Heart right ventricle (tissue), 16 donors: ENCODE data around the gene GRIK3. TPM values are rescaled to one million over a fixed set of nuclear protein-coding genes. Genes with fewer than 3 reads are reported as not detected.

Experiments used
- ATAC-seq, 8 donors: fragments of 200-7000 bp; cut with Tn5 transposase; one replicate each; pipeline ENCODE4 v1.9.1; 2020; ENCODE audit warnings: mild to moderate bottlenecking in 8 of 8, moderate library complexity in 8 of 8, moderate number of reproducible peaks in 1 of 8
- DNase-seq, 2 donors: peaks; one replicate each; pipeline ENCODE4 v3.0.0-alpha.2; 2020
- H3K27ac ChIP-seq, 10 donors: fragments of 200-600 bp; sonication (generic) in 2 of 10; one replicate each; pipeline versions ENCODE4 v1.5.0 to v1.8.0; 2020 to 2022; ENCODE audit warnings: mild to moderate bottlenecking in 3 of 10
- H3K27me3 ChIP-seq, 7 donors: fragments of 200-600 bp; one replicate each; pipeline ENCODE4 v1.8.0; 2021 to 2022; ENCODE audit warnings: mild to moderate bottlenecking in 2 of 7
- H3K36me3 ChIP-seq, 9 donors: fragments of 200-600 bp; sonication (generic) in 1 of 9; one replicate each; pipeline versions ENCODE4 v1.5.0 to v1.8.0; 2020 to 2022; ENCODE audit warnings: mild to moderate bottlenecking in 2 of 9
- H3K4me1 ChIP-seq, 9 donors: fragments of 200-600 bp; sonication (generic) in 1 of 9; one replicate each; pipeline versions ENCODE4 v1.5.0 to v1.8.0; 2020 to 2022; ENCODE audit warnings: mild to moderate bottlenecking in 4 of 9
- H3K4me3 ChIP-seq, 10 donors: fragments of 200-600 bp; sonication (generic) in 2 of 10; one replicate each; pipeline versions ENCODE4 v1.5.0 to v1.8.0; 2020 to 2022; ENCODE audit warnings: mild to moderate bottlenecking in 7 of 10, moderate library complexity in 2 of 10
- H3K9me3 ChIP-seq, 11 donors: fragments of 200-600 bp in 10 of 11; sonication (generic) in 2 of 11; one replicate each; pipeline versions ENCODE4 v1.5.0 to v1.8.0; 2013 to 2022; ENCODE audit warnings: mild to moderate bottlenecking in 2 of 11, control low read depth in 1 of 11, moderate library complexity in 1 of 11
- CTCF ChIP-seq, 9 donors: fragments of 200-600 bp; sonication (generic) in 2 of 9; IDR thresholded peaks; one replicate each; pipeline versions ENCODE4 v1.5.0 to v1.8.0; 2021 to 2022; ENCODE audit warnings: antibody characterized with exemption in 9 of 9, mild to moderate bottlenecking in 5 of 9, moderate library complexity in 1 of 9
- WGBS, 2 donors: extraction: QIAGEN DNeasy Blood & Tissue Kit; methylation state at CpG; one replicate each; pipeline ENCODE4 v1.1.7; 2013; ENCODE audit warnings: inconsistent platforms in 1 of 2; 5-methylcytosine and 5-hydroxymethylcytosine counted together
- intact Hi-C, 10 donors: fragments of 100-400 bp; cut with DNase I; formaldehyde crosslinking; loops; one replicate each; pipeline versions ENCODE4 v1.11.1 to v1.14.2; 2022
- polyA plus RNA-seq, 2 donors: library from polyadenylated mRNA; stranded (reverse); fragments of 200-250 nt; gene quantifications; one replicate each; pipeline ENCODE4 v1.2.3, GENCODE V29; 2013
- total RNA-seq, 10 donors: library from RNA; stranded (reverse); fragmentation: NEBNext Ultra II Directional in 3 of 10; extraction: Animal tissue kit (Norgen Biotek cat#: 25700) in 3 of 10; gene quantifications; one replicate each; pipeline versions ENCODE4 v1.2.1 to v1.2.4, GENCODE V29; 2021 to 2023
- donor health status: Arrhythmogenic right ventricular cardiomyopathy.
- donor health status: ischemic (EF 13 %, LVEDD 7.1; RV severe dilation, severe dysfunction).
- donor health status: healthy with polysubstance abuse.
- donor health status: DM: no; HTN: yes; CAD: no.
- donor health status: DM: no; HTN: no; CAD: no.
- donor health status: ischemic (EF 25% LVEDD 6.9; RV normal size, moderate dysfunction).
- donor health status: ischemic (EF 25% LVEDD 5.7; RV mildly dilated, moderate dysfunction).
- donor health status: healthy.
- donor health status: DM: yes; HTN: yes; CAD: no.
- donor health status: Ischemic cardiomyopathy.
- donor health status: ischemic (EF 35%, LVEDD 5.7; RV mildly dilated, moderate dysfunction).
- donor health status: nonischemic (EF 11% LVEDD 7.7; RV severe dilation, severe dysfunction).
- donor health status: DM: yes; HTN: yes; CAD: no.
- donor health status: PGD.
- donor health status: ischemic (EF 29% LVEDD 5.4; RV normal size, mild dysfunction).
- donor health status: nonischemic (EF 23%, LVEDD 6.1; RV moderate dilation, normal function).

The GRIK3 gene
- total and polyA plus RNA-seq, 12 donors = 0.10 to 1.1 (median 0.27) TPM

- Histone ChIP-seq H3K4me3 (no peak overlapping the region), H3K9me3 (no peaks in the 10 kb centered on the region), H3K27me3 (peaks cover 0 to 67% (median 26%) of the 10 kb centered on the region in 7 donors), H3K27ac (no peak overlapping the region), H3K4me1 (peaks cover 0 to 7% (median 0%) of the 10 kb centered on the region in 9 donors), H3K36me3 (no peaks in the 10 kb centered on the region)
- WGBS, 2 donors = 32 to 42% methylated on average over 7 of the region's 7 CpGs
- ATAC-seq (peak in 4 of 8 donors; percentile 39 to 75 (median 46)), DNase-seq (peak in 1 of 2 donors; percentile 18)
- no peak for TF ChIP-seq CTCF (IDR thresholded peaks at IDR 0.05)
- intact Hi-C loops = no loop called here
Measured at GRCh38 chr1:37071829-37072228, 37.5 kb upstream of the GRIK3 start.

DNA sequence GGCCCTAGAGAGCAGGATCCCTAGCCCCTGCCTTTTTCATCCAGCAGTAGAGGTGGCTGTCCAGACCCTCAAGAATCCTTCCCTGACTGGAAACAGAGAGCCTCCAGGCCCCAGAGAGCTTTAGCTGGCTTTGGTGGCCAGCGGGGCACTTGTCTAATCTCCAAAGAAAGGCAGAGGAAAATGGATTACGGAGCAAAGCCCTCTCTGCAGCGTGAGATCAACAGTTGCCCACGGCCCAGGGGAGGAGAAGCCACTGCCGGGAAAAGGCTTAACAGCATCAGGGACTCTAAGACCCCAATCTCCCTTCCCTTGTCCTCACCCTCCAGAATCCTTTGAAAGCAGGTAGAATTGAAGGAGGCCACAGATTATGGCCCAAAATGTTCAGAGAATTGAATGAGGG lies 35.8 kb upstream of the GRIK3 start:
- DNase-seq (no peak), ATAC-seq (no peak)
- H3K9me3 ChIP-seq = no peaks in the 10 kb centered on the region
- 57 to 62% methylated on average over 5 of the region's 5 CpGs for WGBS, 2 donors
- intact Hi-C loops = no loop called here
- no peak overlapping the region for H3K27ac ChIP-seq
- H3K4me1 ChIP-seq = peaks cover 0 to 7% (median 0%) of the 10 kb centered on the region in 9 donors
- no peaks in the 10 kb centered on the region for H3K36me3 ChIP-seq
- no peak overlapping the region for H3K4me3 ChIP-seq
- peaks cover 0 to 77% (median 30%) of the 10 kb centered on the region in 7 donors for H3K27me3 ChIP-seq
- TF ChIP-seq CTCF (IDR thresholded peaks at IDR 0.05) = no peak

- intact Hi-C loops = no loop called here
- no peak for TF ChIP-seq CTCF (IDR thresholded peaks at IDR 0.05)
- peaks cover 0 to 80% (median 33%) of the 10 kb centered on the region in 7 donors for H3K27me3 ChIP-seq
Measured at GRCh38 chr1:37069406-37069805, 35.1 kb upstream of the GRIK3 start.

DNA sequence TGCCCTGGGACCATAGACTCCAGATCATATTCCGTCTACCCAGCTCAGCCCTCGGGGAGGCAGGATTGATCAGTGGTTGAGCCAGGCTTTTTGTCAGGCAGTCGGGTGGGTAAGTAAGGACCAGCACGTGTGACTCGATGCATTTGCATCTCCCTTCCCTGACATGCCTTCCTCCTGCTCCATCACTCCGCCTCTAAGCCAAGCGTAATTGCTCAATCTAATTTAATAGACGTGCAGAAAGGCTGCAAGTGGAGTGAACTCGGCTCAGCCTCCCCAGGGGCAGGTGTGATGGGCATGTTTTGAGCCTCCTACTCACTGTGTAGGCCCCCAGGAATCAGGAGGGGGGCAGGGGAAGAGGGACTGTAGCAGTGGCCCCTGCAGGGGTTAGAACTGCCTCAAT lies 34.6 kb upstream of the GRIK3 start:
- WGBS, 2 donors = 50 to 52% methylated on average over 9 of the region's 9 CpGs
- no peak for TF ChIP-seq CTCF (IDR thresholded peaks at IDR 0.05)
- no peak overlapping the region for H3K27ac ChIP-seq
- no peaks in the 10 kb centered on the region for H3K36me3 ChIP-seq
- ATAC-seq (no peak), DNase-seq (no peak)
- no peak overlapping the region for H3K4me3 ChIP-seq
- peaks cover 0 to 82% (median 32%) of the 10 kb centered on the region in 7 donors for H3K27me3 ChIP-seq
- H3K4me1 ChIP-seq = peaks cover 0 to 7% (median 0%) of the 10 kb centered on the region in 9 donors
- intact Hi-C loops = no loop called here
- H3K9me3 ChIP-seq = no peaks in the 10 kb centered on the region

More at GRCh38 chr1:37069406-37069805, 35.1 kb upstream of the GRIK3 start:
- WGBS, 2 donors = 77 to 83% methylated on average over 4 of the region's 4 CpGs
- Histone ChIP-seq H3K27ac (no peak overlapping the region), H3K9me3 (no peaks in the 10 kb centered on the region), H3K4me1 (peaks cover 0 to 7% (median 0%) of the 10 kb centered on the region in 9 donors), H3K4me3 (no peak overlapping the region), H3K36me3 (no peaks in the 10 kb centered on the region)
- no peak for DNase-seq
- no peak for ATAC-seq
